PC-3 (cell line): ENCODE data around the gene ZNF286A. TPM values are rescaled to one million over a fixed set of nuclear protein-coding genes. Genes with fewer than 3 reads are reported as not detected.
"Not testable (repeated sequence)": the region's sequence is repeated elsewhere in the genome, so short reads cannot be mapped to it uniquely, and the experiment has no call there.

ENCODE experiments used
- ATAC-seq: fragments of 200-7000 bp; cut with Tn5 transposase; 2 replicates; pipeline ENCODE4 v1.9.1; 2020; ENCODE audit warnings: mild to moderate bottlenecking, moderate library complexity
- BruUV-seq: library from RNA; stranded (reverse); fragments of 400-500 nt; replicated peaks from 2 replicates; lab custom pipeline; 2021; lab: Mats Ljungman, UMichigan
- CTCF ChIA-PET: fragments of 300-600 bp; sonication (Branson Sonifier 250); formaldehyde crosslinking; loops from one replicate; lab custom pipeline; 2022; ENCODE audit warnings: antibody characterized with exemption; lab: Charles Lee
- POLR2A ChIA-PET: fragments of 300-600 bp; sonication (Branson Sonifier 250); formaldehyde crosslinking; loops from one replicate; lab custom pipeline; 2022; ENCODE audit warnings: antibody characterized with exemption; ENCODE audit not compliant: unreplicated experiment; lab: Charles Lee
- DNase-seq: peaks from one replicate; pipeline ENCODE4 v3.0.0-alpha.2; 2015
- H2AFZ ChIP-seq: fragments of 300-600 bp; sonication (generic); 2 replicates; pipeline ENCODE4 v1.6.0; 2016; ENCODE audit warnings: antibody characterized with exemption, low read length
- H3F3A ChIP-seq: fragments of 300-600 bp; sonication (generic); one replicate; pipeline ENCODE4 v1.6.0; 2017; ENCODE audit warnings: antibody characterized with exemption, low read length, control low read depth, mild to moderate bottlenecking; ENCODE audit not compliant: unreplicated experiment
- H3K27ac ChIP-seq: fragments of 300-600 bp; sonication (generic); 2 replicates; pipeline ENCODE4 v1.5.1; 2016; ENCODE audit warnings: mild to moderate bottlenecking, low read length
- H3K27me3 ChIP-seq: fragments of 300-600 bp; sonication (generic); 2 replicates; pipeline ENCODE4 v1.6.1; 2016; ENCODE audit warnings: low read length, mixed read lengths
- H3K36me3 ChIP-seq: fragments of 300-600 bp; sonication (generic); 2 replicates; pipeline ENCODE4 v1.6.1; 2016; ENCODE audit warnings: low read depth, mixed run types, low read length, mixed read lengths
- H3K4me1 ChIP-seq: fragments of 300-600 bp; sonication (generic); 2 replicates; pipeline ENCODE4 v1.5.1; 2016; ENCODE audit warnings: low read length; ENCODE audit not compliant: insufficient read depth
- H3K4me2 ChIP-seq: fragments of 300-600 bp; sonication (generic); 2 replicates; pipeline ENCODE4 v1.6.0; 2016; ENCODE audit warnings: low read length
- H3K4me3 ChIP-seq: fragments of 300-600 bp; sonication (generic); 2 replicates; pipeline ENCODE4 v1.5.1; 2016; ENCODE audit warnings: mild to moderate bottlenecking, low read length, mixed read lengths
- H3K79me2 ChIP-seq: fragments of 300-600 bp; sonication (generic); 2 replicates; pipeline ENCODE4 v1.6.1; 2017; ENCODE audit warnings: low read length, mixed read lengths
- H3K9ac ChIP-seq: fragments of 300-600 bp; sonication (generic); 2 replicates; pipeline ENCODE4 v1.6.0; 2016; ENCODE audit warnings: mild to moderate bottlenecking, low read length
- H3K9me2 ChIP-seq: fragments of 300-600 bp; sonication (generic); replicated peaks from 2 replicates; pipeline ENCODE4 v1.6.1; 2016; ENCODE audit warnings: mixed run types, low read length, mixed read lengths
- H3K9me3 ChIP-seq: fragments of 300-600 bp; sonication (generic); 2 replicates; pipeline ENCODE4 v1.6.1; 2016; ENCODE audit warnings: low read length, mixed read lengths
- H4K20me1 ChIP-seq: fragments of 300-600 bp; sonication (generic); 2 replicates; pipeline ENCODE4 v1.6.1; 2016; ENCODE audit warnings: low read length, mixed read lengths
- intact Hi-C: fragments of 100-400 bp; cut with micrococcal nuclease; formaldehyde crosslinking; loops from 2 replicates; pipeline ENCODE4 v1.9.0; 2023
- total RNA-seq: library from RNA; depleted of rRNA; stranded (reverse); fragments of >200 nt; gene quantifications from 2 replicates; pipeline ENCODE4 v1.2.3, GENCODE V29; 2014

The ZNF286A gene
- total RNA-seq, 1 experiment from 2014 or later: 49.6 TPM

DNA sequence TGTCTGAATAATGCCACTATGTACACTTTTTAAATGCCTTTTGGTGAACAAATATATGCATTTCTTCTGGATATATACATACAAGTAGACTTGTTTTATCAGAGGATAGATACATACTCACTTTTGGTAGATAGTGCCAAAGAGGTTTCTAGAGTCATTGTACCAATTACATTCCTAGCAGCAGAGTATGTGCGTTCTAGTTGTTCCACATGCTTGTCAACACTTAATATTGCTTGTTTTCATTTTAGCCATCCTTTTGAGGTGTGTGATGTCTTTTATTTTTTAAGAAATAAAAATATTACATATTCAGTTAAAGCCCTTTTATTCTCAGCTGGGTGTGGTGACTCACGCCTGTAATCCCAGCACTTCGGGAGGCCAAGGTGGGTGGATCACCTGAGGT is 9.3 kb downstream of the ZNF286A start:
- H3K4me3 ChIP-seq, CTCF ChIA-PET, BruUV-seq: not testable (repeated sequence)

DNA sequence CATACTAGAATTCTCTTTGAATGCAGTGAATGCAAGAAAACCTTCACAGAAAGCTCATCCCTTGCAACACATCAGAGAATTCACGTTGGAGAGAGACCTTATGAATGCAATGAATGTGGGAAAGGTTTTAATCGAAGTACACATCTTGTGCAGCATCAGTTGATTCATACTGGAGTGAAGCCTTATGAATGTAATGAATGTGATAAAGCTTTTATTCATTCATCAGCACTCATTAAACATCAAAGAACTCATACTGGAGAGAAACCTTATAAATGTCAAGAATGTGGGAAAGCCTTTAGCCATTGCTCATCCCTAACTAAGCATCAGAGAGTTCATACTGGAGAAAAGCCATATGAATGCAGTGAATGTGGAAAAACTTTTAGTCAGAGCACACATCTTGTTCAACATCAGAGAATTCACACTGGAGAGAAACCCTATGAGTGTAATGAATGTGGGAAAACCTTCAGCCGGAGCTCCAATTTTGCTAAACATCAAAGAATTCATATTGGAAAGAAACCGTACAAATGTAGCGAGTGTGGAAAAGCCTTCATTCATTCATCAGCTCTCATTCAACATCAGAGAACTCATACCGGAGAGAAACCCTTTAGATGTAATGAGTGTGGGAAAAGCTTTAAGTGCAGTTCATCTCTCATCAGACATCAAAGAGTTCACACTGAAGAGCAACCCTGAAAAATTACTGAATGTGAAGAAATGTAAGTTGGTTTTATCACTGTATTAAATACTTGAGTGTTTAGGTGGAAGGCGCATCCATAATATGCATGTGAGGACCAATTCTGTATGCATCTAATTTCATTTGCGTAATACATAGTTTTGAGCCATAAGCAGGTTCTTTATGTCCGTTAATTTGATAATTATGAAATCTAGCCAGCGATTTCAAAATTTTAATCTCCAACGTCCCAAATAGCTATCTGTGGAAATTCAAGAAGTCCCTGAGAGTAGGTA is 17.3 kb downstream of the ZNF286A start:
- intact Hi-C loops: not testable (repeated sequence)
- H3K36me3 ChIP-seq: peaks cover 52% of the 10 kb centered on the region

More for the DNA sequence above, 9.3 kb downstream of the ZNF286A start:
- H2AFZ ChIP-seq, H3K9ac ChIP-seq, H3F3A ChIP-seq, H3K79me2 ChIP-seq, DNase-seq, H3K27me3 ChIP-seq, H4K20me1 ChIP-seq, H3K4me1 ChIP-seq, H3K9me2 ChIP-seq, H3K4me2 ChIP-seq, intact Hi-C loops, ATAC-seq, H3K27ac ChIP-seq, POLR2A ChIA-PET: not testable (repeated sequence)
- H3K36me3 ChIP-seq: peaks cover 66% of the 10 kb centered on the region
- H3K9me3 ChIP-seq: peaks cover 28% of the 10 kb centered on the region

DNA sequence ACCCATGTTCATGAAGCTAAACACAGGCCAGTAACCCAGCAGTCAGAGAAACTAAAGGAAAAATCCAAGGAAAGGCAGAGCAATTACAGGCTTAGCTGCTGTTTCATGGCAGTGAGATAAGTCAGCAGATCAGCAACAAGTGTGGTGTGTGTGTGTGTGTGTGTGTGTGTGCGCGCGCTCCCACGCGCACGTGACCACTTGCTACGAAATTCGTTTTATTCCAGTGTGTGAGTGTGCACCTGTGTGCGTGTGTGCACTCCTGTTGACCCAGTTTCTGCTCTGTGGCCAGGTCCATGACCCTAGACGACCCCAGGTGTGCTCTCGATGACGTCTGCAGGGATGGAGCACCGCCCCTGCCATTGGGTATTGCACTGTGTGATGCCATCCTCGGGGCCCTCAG is 31.0 kb downstream of the ZNF286A start:
- H2AFZ ChIP-seq, H3K79me2 ChIP-seq, intact Hi-C loops, H3K9me3 ChIP-seq, H3K4me1 ChIP-seq, H3K27ac ChIP-seq, CTCF ChIA-PET, DNase-seq, H3K36me3 ChIP-seq, H3K4me3 ChIP-seq, ATAC-seq, H3K9ac ChIP-seq, H4K20me1 ChIP-seq, H3F3A ChIP-seq, H3K27me3 ChIP-seq, H3K4me2 ChIP-seq, BruUV-seq, POLR2A ChIA-PET, H3K9me2 ChIP-seq: not testable (repeated sequence)

More for the DNA sequence above, 17.3 kb downstream of the ZNF286A start:
- H4K20me1 ChIP-seq, DNase-seq, H3K27me3 ChIP-seq, H2AFZ ChIP-seq, H3K9ac ChIP-seq, H3K79me2 ChIP-seq, H3K4me2 ChIP-seq, POLR2A ChIA-PET, H3F3A ChIP-seq, H3K27ac ChIP-seq, H3K9me2 ChIP-seq, H3K4me1 ChIP-seq, CTCF ChIA-PET, ATAC-seq: not testable (repeated sequence)
- Histone ChIP-seq H3K4me3 (peak overlapping the region; percentile 22; the same call in 1 of the 2 replicates), H3K9me3 (peaks cover 21% of the 10 kb centered on the region)
- TSS peak; percentile 6 for BruUV-seq

DNA sequence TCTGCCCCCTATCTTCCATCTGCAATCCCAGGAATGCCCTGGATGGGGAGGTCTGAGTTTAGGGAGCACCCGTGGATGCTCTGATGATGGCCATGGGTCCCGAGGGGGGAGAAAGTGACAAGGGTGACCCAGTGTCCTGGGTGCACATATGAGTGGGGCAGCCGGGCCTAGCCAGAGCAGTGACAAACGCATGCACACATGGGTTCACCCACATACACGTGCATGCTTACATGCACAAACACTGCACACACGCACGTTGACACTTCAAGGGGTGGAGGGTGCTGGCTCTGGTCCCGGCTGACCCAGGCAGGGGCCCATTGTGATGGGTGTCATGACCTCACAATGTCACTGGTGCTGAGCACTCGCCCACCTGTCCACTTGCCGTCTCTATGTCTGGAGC is 32.3 kb downstream of the ZNF286A start, which contains the start of gene TBC1D26:
TBC1D26 (plus strand) TSS at position 384 of the 400 bp plus-strand sequence. CDS start 3,066 bp downstream, outside the sequence.
- H3K9me3 ChIP-seq, POLR2A ChIA-PET, H3K9ac ChIP-seq, H3K36me3 ChIP-seq, H3K4me1 ChIP-seq, H3F3A ChIP-seq, CTCF ChIA-PET, DNase-seq, H2AFZ ChIP-seq, BruUV-seq, H4K20me1 ChIP-seq, H3K4me3 ChIP-seq, H3K4me2 ChIP-seq, H3K79me2 ChIP-seq, intact Hi-C loops, ATAC-seq, H3K27me3 ChIP-seq, H3K27ac ChIP-seq, H3K9me2 ChIP-seq: not testable (repeated sequence)

DNA sequence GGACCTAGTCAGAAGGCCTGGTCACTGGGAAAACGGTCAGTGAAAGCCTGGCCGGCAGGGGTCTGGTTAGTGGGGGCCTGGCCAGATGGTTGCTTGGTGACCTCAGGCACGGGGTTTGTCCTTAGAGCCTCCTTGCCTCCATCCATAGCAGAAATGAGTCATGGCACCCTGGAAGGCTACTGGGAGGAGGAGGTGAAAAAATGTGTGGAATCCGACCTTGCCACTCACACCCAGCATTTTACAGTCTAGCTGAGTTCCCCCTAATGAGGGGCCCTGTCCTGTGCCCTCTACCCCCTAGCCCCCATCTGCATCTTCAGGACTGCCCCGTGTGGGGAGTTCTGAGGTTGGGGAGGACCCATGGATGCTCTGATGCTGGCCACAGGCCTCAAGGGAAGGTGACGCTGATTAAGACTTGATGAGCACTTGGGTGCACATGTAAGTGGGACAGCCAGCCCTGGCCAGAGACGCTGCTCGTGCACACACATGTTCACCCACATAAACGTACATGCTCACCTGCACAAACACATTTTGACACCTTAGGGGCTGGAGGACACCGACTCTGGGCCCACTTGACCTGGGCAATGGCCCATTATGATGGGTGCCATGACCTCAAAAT is 33.7 kb downstream of the ZNF286A start:
- CTCF ChIA-PET, ATAC-seq, H3F3A ChIP-seq, H4K20me1 ChIP-seq, H3K27ac ChIP-seq, DNase-seq, H3K4me1 ChIP-seq, H2AFZ ChIP-seq, H3K9me2 ChIP-seq, H3K27me3 ChIP-seq, POLR2A ChIA-PET, H3K4me2 ChIP-seq, H3K36me3 ChIP-seq, BruUV-seq, H3K4me3 ChIP-seq, H3K9me3 ChIP-seq, intact Hi-C loops, H3K79me2 ChIP-seq, H3K9ac ChIP-seq: not testable (repeated sequence)

DNA sequence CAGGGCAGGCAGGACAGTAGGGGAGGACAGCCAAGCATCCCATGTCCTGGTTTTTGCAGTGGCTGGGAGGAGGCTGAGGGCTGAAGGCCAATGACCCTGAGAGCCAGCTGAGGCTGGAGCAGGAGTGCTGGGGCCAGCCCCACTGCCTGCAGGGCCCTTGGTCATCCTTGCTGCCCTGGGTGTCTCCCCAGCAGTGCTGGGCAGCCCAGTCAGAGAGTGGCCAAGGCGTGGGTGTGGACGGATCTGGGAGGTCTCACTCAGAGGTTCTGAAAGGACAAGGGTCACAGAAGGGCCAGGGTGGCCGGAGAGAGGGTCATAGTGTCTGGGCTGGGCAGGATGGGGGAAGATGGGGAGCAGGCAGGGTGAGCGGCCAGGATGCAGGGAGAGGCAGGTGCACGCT is 37.0 kb downstream of the ZNF286A start:
- H3K4me2 ChIP-seq, H2AFZ ChIP-seq, H3K79me2 ChIP-seq, H4K20me1 ChIP-seq, CTCF ChIA-PET, ATAC-seq, H3K9ac ChIP-seq, DNase-seq, H3K4me1 ChIP-seq, H3K9me3 ChIP-seq, POLR2A ChIA-PET, H3F3A ChIP-seq, H3K36me3 ChIP-seq, H3K9me2 ChIP-seq, intact Hi-C loops, H3K27ac ChIP-seq, BruUV-seq, H3K27me3 ChIP-seq, H3K4me3 ChIP-seq: not testable (repeated sequence)
